ENCODE measurements around the gene SVOPL.

The SVOPL gene

GRCh38 chr7:138658889-138659288 is 42.3 kb downstream of the SVOPL start:
- Histone ChIP-seq H2BK12ac (ENCODE audit: low read length) (peak overlapping the region; percentile 91), H4K8ac (ENCODE audit: low read depth, low read length) (peak overlapping the region; percentile 29), H3K9ac (ENCODE audit: low read length) (no peak overlapping the region), H3K27me3 (ENCODE audit: insufficient read depth, low read length) (no peaks in the 10 kb centered on the region), H2AFZ (ENCODE audit: insufficient read depth, low read length, poor library complexity) (no peak overlapping the region), H3K36me3 (ENCODE audit: control insufficient read depth in 1 of 2, insufficient read depth in 2 of 2, low read length in 2 of 2) (peaks cover 0 to under 1% of the 10 kb centered on the region in 2 experiments), H4K12ac (ENCODE audit: low read depth, low read length) (no peak overlapping the region), H3K4me2 (ENCODE audit: low read length) (no peak overlapping the region), H2BK120ac (ENCODE audit: insufficient read depth, low read length, poor library complexity) (peak overlapping the region; percentile 89), H3K79me1 (ENCODE audit: low read length) (peaks cover 42% of the 10 kb centered on the region), H3K27ac (ENCODE audit: low read depth, low read length) (peak overlapping the region; percentile 83), H2AK5ac (ENCODE audit: low read length) (no peak overlapping the region), H3K23ac (ENCODE audit: low read length) (no peak overlapping the region), H2BK5ac (ENCODE audit: low read depth, low read length, poor library complexity) (peak overlapping the region; percentile 46), H3K4me3 (ENCODE audit: low read depth, low read length) (no peak overlapping the region), H3K9me3 (ENCODE audit: insufficient read depth, low read depth, low read length) (peaks cover 5% of the 10 kb centered on the region), H3K4me1 (ENCODE audit: control insufficient read depth in 1 of 2, insufficient read depth in 2 of 2, low read length in 2 of 2) (peaks cover 28% of the 10 kb centered on the region in 2 experiments), H3K79me2 (ENCODE audit: control insufficient read depth, insufficient read depth, low read length, poor library complexity) (peaks cover 7% of the 10 kb centered on the region), H4K91ac (ENCODE audit: low read depth, low read length) (peak overlapping the region; percentile 51), H3K18ac (ENCODE audit: low read length) (no peak overlapping the region), H3K14ac (ENCODE audit: low read length) (no peak overlapping the region), H3K4ac (ENCODE audit: low read depth, low read length) (no peak overlapping the region)
- peak in 1 of 2 donors; percentile 46 for DNase-seq
- no CpG with 5 or more reads among the region's 4 CpGs for WGBS (ENCODE audit: extremely low coverage, insufficient coverage, insufficient read length)

GRCh38 chr7:138657854-138658386 is 43.2 kb downstream of the SVOPL start:
- H4K12ac ChIP-seq (ENCODE audit: low read depth, low read length), result no peak overlapping the region
- H2BK120ac ChIP-seq (ENCODE audit: insufficient read depth, low read length, poor library complexity), result peak overlapping the region; percentile 98
- peak overlapping the region; percentile 92 for H2AK5ac ChIP-seq (ENCODE audit: low read length)
- H3K4me2 ChIP-seq (ENCODE audit: low read length), result no peak overlapping the region
- peak overlapping the region; percentile 94 for H2BK12ac ChIP-seq (ENCODE audit: low read length)
- H3K27me3 ChIP-seq (ENCODE audit: insufficient read depth, low read length), result no peaks in the 10 kb centered on the region
- peak overlapping the region; percentile 97 for H2BK5ac ChIP-seq (ENCODE audit: low read depth, low read length, poor library complexity)
- H3K4ac ChIP-seq (ENCODE audit: low read depth, low read length), result peak overlapping the region; percentile 87
- no peak overlapping the region for H3K9ac ChIP-seq (ENCODE audit: low read length)
- peak overlapping the region; percentile 72 for H4K8ac ChIP-seq (ENCODE audit: low read depth, low read length)
- DNase-seq, result peak; percentile 75 to 87
- H3K23ac ChIP-seq (ENCODE audit: low read length), result no peak overlapping the region
- peak overlapping the region; percentile 72 for H3K27ac ChIP-seq (ENCODE audit: low read depth, low read length)
- peaks cover 0 to 1% of the 10 kb centered on the region in 2 experiments for H3K36me3 ChIP-seq (ENCODE audit: control insufficient read depth in 1 of 2, insufficient read depth in 2 of 2, low read length in 2 of 2)
- no peak overlapping the region for H2AFZ ChIP-seq (ENCODE audit: insufficient read depth, low read length, poor library complexity)
- H3K79me2 ChIP-seq (ENCODE audit: control insufficient read depth, insufficient read depth, low read length, poor library complexity), result peaks cover 4% of the 10 kb centered on the region
- H3K9me3 ChIP-seq (ENCODE audit: insufficient read depth, low read depth, low read length), result peaks cover 8% of the 10 kb centered on the region
- no peak overlapping the region for H3K4me3 ChIP-seq (ENCODE audit: low read depth, low read length)
- no CpG with 5 or more reads among the region's 4 CpGs for WGBS (ENCODE audit: extremely low coverage, insufficient coverage, insufficient read length)
- H3K14ac ChIP-seq (ENCODE audit: low read length), result peak overlapping the region; percentile 84
- H4K91ac ChIP-seq (ENCODE audit: low read depth, low read length), result peak overlapping the region; percentile 95
- H3K4me1 ChIP-seq (ENCODE audit: control insufficient read depth in 1 of 2, insufficient read depth in 2 of 2, low read length in 2 of 2), result peaks cover 23 to 24% of the 10 kb centered on the region in 2 experiments
- H3K79me1 ChIP-seq (ENCODE audit: low read length), result peaks cover 37% of the 10 kb centered on the region
- peak overlapping the region; percentile 84 for H3K18ac ChIP-seq (ENCODE audit: low read length)

- peak overlapping the region; percentile 78 for H3K14ac ChIP-seq (ENCODE audit: low read length)
- H4K8ac ChIP-seq (ENCODE audit: low read depth, low read length), result no peak overlapping the region
- no CpG with 5 or more reads among the region's 2 CpGs for WGBS (ENCODE audit: extremely low coverage, insufficient coverage, insufficient read length)
- peak overlapping the region; percentile 90 for H2BK12ac ChIP-seq (ENCODE audit: low read length)
- peaks cover 28% of the 10 kb centered on the region for H3K79me1 ChIP-seq (ENCODE audit: low read length)
- peak overlapping the region; percentile 27 for H3K27ac ChIP-seq (ENCODE audit: low read depth, low read length)
- H3K18ac ChIP-seq (ENCODE audit: low read length), result no peak overlapping the region
- H2BK120ac ChIP-seq (ENCODE audit: insufficient read depth, low read length, poor library complexity), result peak overlapping the region; percentile 88
- H4K91ac ChIP-seq (ENCODE audit: low read depth, low read length), result peak overlapping the region; percentile 88
- no peaks in the 10 kb centered on the region for H3K27me3 ChIP-seq (ENCODE audit: insufficient read depth, low read length)
- H3K9me3 ChIP-seq (ENCODE audit: insufficient read depth, low read depth, low read length), result peaks cover 8% of the 10 kb centered on the region
- no peak overlapping the region for H3K9ac ChIP-seq (ENCODE audit: low read length)
- H3K36me3 ChIP-seq (ENCODE audit: control insufficient read depth in 1 of 2, insufficient read depth in 2 of 2, low read length in 2 of 2), result peaks cover 0 to 1% of the 10 kb centered on the region in 2 experiments
- peaks cover 3% of the 10 kb centered on the region for H3K79me2 ChIP-seq (ENCODE audit: control insufficient read depth, insufficient read depth, low read length, poor library complexity)
- no peak overlapping the region for H3K23ac ChIP-seq (ENCODE audit: low read length)
- peak overlapping the region; percentile 43 for H3K4ac ChIP-seq (ENCODE audit: low read depth, low read length)
- peaks cover 14 to 15% of the 10 kb centered on the region in 2 experiments for H3K4me1 ChIP-seq (ENCODE audit: control insufficient read depth in 1 of 2, insufficient read depth in 2 of 2, low read length in 2 of 2)
- no peak overlapping the region for H2AFZ ChIP-seq (ENCODE audit: insufficient read depth, low read length, poor library complexity)
- H3K4me3 ChIP-seq (ENCODE audit: low read depth, low read length), result no peak overlapping the region
- H3K4me2 ChIP-seq (ENCODE audit: low read length), result no peak overlapping the region
- H2AK5ac ChIP-seq (ENCODE audit: low read length), result no peak overlapping the region
- no peak overlapping the region for H4K12ac ChIP-seq (ENCODE audit: low read depth, low read length)
- no peak for DNase-seq
- peak overlapping the region; percentile 54 for H2BK5ac ChIP-seq (ENCODE audit: low read depth, low read length, poor library complexity)
Measured at GRCh38 chr7:138656952-138657351, 44.2 kb downstream of the SVOPL start.

GRCh38 chr7:138654616-138655015 is 46.5 kb downstream of the SVOPL start:
- Histone ChIP-seq H4K12ac (ENCODE audit: low read depth, low read length) (no peak overlapping the region), H3K4ac (ENCODE audit: low read depth, low read length) (no peak overlapping the region), H4K8ac (ENCODE audit: low read depth, low read length) (no peak overlapping the region), H3K9me3 (ENCODE audit: insufficient read depth, low read depth, low read length) (peaks cover 8% of the 10 kb centered on the region), H2BK12ac (ENCODE audit: low read length) (no peak overlapping the region), H3K9ac (ENCODE audit: low read length) (no peak overlapping the region), H3K79me1 (ENCODE audit: low read length) (peaks cover 18% of the 10 kb centered on the region), H2AFZ (ENCODE audit: insufficient read depth, low read length, poor library complexity) (no peak overlapping the region), H3K4me2 (ENCODE audit: low read length) (no peak overlapping the region), H3K18ac (ENCODE audit: low read length) (no peak overlapping the region), H2AK5ac (ENCODE audit: low read length) (no peak overlapping the region), H2BK120ac (ENCODE audit: insufficient read depth, low read length, poor library complexity) (no peak overlapping the region), H3K27ac (ENCODE audit: low read depth, low read length) (no peak overlapping the region), H4K91ac (ENCODE audit: low read depth, low read length) (no peak overlapping the region), H2BK5ac (ENCODE audit: low read depth, low read length, poor library complexity) (no peak overlapping the region), H3K23ac (ENCODE audit: low read length) (no peak overlapping the region), H3K36me3 (ENCODE audit: control insufficient read depth in 1 of 2, insufficient read depth in 2 of 2, low read length in 2 of 2) (peaks cover 0 to 1% of the 10 kb centered on the region in 2 experiments), H3K14ac (ENCODE audit: low read length) (no peak overlapping the region), H3K27me3 (ENCODE audit: insufficient read depth, low read length) (no peaks in the 10 kb centered on the region), H3K4me1 (ENCODE audit: control insufficient read depth in 1 of 2, insufficient read depth in 2 of 2, low read length in 2 of 2) (peaks cover 5 to 6% of the 10 kb centered on the region in 2 experiments), H3K79me2 (ENCODE audit: control insufficient read depth, insufficient read depth, low read length, poor library complexity) (no peaks in the 10 kb centered on the region), H3K4me3 (ENCODE audit: low read depth, low read length) (no peak overlapping the region)
- WGBS (ENCODE audit: extremely low coverage, insufficient coverage, insufficient read length), result no CpG with 5 or more reads among the region's 5 CpGs
- no peak for DNase-seq

Measured in trophoblast cell (in vitro differentiated cells and primary cell).